Mammary epithelial cell (primary cell): ENCODE measurements around the gene RETREG2.

ENCODE experiments used
- CTCF ChIP-seq, 2 donors: IDR thresholded peaks in 1 of 2; conservative IDR thresholded peaks in 1 of 2; 2 replicates each; pipeline ENCODE4 v1.5.1; 2011 to 2012; ENCODE audit warnings: inconsistent platforms in 2 of 2, low read length in 2 of 2, mild to moderate bottlenecking in 2 of 2, control low read depth in 1 of 2, low read depth in 1 of 2; ENCODE audit not compliant: insufficient read depth in 1 of 2; ENCODE audit errors: extremely low read depth in 1 of 2
- EZH2 ChIP-seq: IDR thresholded peaks from 2 replicates; pipeline ENCODE4 v1.6.1; 2012; ENCODE audit warnings: low read length, inconsistent platforms, borderline replicate concordance

- TF ChIP-seq CTCF (conservative IDR thresholded peaks at IDR 0.05 in 1 of 2, IDR thresholded peaks at IDR 0.05 in 1 of 2; ENCODE audit: extremely low read depth in 1 of 2, insufficient read depth in 1 of 2, low read depth in 1 of 2, low read length in 2 of 2) (no peak), EZH2 (no peak)
Observed at GRCh38 chr2:219174146-219174545, 3.9 kb upstream of the RETREG2 start.
